Measurements from ENCODE around the gene OLFML2A.

- TF ChIP-seq CTCF (IDR thresholded peaks at IDR 0.05): no peak
- TF ChIP-seq EZH2 (IDR thresholded peaks at IDR 0.05; ENCODE audit: borderline replicate concordance, insufficient read depth, low read depth, low read length, poor library complexity, severe bottlenecking): peak; percentile 70
These were observed 7.2 kb upstream of the OLFML2A start for GRCh38 chr9:124769549-124770358.

Measured in B cell (primary cell).